GM19043 (cell line): Measurements from ENCODE around the gene ABCB8.
"Not testable (repeated sequence)": the region's sequence is repeated elsewhere in the genome, so short reads cannot be mapped to it uniquely, and the experiment has no call there.

ENCODE experiments used
- ATAC-seq: cut with Tn5 transposase; IDR thresholded peaks from one replicate; pipeline ENCODE4 v1.9.1; 2021; ENCODE audit warnings: low read depth; ENCODE audit not compliant: unreplicated experiment

The ABCB8 gene

DNA sequence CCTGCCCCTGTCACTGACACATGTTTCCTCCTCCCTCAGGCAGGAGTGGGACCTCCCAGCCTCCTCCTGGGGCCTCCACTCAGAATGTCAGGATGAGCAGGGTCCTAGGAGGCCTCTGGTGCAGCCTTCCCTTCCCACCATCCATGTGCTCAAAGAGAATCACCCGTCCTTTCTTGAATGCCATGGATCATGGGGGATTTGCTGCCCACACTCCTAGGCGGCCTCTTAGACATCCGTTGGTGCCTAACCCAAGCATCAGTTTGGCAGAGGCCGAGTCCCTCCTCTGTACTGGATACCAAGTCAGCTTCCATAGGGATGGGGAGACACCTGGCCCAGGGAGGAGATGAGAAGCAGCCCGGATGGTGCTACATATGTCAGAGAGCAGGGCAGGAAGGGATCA is 30.4 kb upstream of the ABCB8 start:
- no peak for ATAC-seq

GRCh38 chr7:150998341-150998740 is 29.9 kb upstream of the ABCB8 start:
- no peak for ATAC-seq

DNA sequence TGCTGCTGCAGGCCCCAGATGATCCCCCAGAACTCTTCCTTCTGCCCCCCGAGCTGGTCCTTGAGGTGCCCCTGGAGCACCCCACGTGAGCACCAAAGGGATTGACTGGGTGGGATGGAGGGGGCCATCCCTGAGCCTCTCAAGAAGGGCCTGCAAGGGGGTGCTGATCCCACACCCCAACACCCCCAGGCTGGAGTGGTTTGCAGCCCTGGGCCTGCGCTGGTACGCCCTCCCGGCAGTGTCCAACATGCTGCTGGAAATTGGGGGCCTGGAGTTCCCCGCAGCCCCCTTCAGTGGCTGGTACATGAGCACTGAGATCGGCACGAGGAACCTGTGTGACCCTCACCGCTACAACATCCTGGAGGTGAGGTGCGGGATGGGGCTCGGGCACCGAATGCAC is 29.2 kb upstream of the ABCB8 start:
- ATAC-seq = no peak

- ATAC-seq = no peak
Observed at GRCh38 chr7:150999497-151000230, 28.6 kb upstream of the ABCB8 start.

GRCh38 chr7:151000897-151001495 is 27.3 kb upstream of the ABCB8 start:
- no peak for ATAC-seq

DNA sequence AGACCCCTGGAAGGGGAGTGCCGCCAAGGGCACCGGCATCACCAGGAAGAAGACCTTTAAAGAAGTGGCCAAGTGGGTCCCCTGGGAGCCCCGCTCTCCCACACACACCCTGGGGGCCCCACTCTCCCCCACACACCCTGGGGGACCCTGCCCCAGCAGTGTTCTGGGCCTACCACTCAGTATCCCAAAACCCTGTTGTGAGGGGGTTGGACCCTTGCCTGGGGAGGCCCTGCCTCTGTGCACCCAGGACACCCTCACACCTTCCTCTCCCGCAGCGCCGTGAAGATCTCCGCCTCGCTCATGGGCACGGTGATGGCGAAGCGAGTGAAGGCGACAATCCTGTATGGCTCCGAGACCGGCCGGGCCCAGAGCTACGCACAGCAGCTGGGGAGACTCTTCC is 26.7 kb upstream of the ABCB8 start:
- no peak for ATAC-seq

DNA sequence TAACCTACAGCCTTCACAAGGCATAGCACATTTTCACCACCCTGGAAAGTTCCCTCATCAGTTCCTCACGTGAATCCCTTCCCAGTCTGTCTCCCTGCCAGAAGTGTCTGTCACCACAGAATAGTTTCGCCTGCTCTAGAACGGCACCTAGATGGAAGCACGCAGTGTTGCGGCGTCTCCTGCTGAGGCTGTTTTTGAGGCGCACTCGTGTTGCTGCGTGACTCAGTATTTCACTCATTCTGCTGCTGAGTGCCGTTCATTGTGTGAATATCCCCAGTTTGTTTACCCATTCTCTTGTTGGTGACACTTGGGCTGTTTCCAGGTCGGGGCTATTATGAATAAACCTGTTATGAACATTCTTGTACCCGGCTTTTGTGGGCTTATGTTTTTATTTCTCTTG is 24.7 kb upstream of the ABCB8 start:
- ATAC-seq = no peak

GRCh38 chr7:151005566-151005965 is 22.7 kb upstream of the ABCB8 start:
- ATAC-seq = no peak

DNA sequence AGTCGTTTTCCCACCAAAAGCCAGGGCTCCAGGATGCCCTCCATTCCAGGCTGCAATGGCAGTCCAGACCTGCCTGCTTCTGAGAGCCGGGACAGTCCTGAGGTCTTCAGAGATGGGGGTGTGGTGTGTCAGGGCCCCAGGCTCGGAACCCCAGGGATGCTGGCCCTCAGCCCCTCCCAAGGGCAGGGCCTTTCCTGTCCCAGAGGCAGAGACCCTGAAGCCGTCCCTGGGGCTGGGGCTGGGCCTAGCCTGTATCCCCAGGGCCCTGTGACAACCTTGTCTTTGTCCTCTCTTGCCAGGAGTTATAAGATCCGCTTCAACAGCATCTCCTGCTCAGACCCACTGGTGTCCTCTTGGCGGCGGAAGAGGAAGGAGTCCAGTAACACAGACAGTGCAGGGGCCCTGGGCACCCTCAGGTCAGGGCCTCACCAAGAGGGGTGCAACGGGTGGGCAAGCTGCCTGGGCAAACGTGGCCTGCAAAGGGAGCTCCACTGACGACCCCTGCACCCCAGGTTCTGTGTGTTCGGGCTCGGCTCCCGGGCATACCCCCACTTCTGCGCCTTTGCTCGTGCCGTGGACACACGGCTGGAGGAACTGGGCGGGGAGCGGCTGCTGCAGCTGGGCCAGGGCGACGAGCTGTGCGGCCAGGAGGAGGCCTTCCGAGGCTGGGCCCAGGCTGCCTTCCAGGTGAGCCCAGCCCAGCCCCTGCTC is 21.5 kb upstream of the ABCB8 start:
- no peak for ATAC-seq

DNA sequence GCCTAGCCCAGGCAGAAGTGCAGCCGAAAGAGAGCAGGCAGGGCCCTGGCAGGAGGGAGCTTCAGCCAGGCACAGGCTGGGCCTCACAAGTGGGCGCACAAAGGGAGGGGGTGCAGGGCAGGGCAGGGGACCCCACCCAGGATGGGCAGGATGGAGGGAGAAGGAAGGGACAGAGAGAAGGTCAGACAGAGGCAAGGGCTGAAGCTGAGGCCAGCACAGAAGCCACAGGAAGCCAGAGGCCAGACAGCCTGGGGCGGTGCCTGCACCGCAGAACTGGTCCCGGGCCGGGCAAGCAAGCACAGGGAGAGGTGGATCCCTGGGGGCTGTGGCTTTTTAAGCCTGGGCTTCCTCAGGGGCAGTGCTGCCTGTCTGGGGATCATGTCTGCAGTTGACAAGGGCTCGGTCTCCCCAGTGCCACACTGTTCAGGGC is 20.8 kb upstream of the ABCB8 start:
- ATAC-seq = no peak

- ATAC-seq = no peak
Observed at GRCh38 chr7:151008143-151008510, 20.1 kb upstream of the ABCB8 start.

DNA sequence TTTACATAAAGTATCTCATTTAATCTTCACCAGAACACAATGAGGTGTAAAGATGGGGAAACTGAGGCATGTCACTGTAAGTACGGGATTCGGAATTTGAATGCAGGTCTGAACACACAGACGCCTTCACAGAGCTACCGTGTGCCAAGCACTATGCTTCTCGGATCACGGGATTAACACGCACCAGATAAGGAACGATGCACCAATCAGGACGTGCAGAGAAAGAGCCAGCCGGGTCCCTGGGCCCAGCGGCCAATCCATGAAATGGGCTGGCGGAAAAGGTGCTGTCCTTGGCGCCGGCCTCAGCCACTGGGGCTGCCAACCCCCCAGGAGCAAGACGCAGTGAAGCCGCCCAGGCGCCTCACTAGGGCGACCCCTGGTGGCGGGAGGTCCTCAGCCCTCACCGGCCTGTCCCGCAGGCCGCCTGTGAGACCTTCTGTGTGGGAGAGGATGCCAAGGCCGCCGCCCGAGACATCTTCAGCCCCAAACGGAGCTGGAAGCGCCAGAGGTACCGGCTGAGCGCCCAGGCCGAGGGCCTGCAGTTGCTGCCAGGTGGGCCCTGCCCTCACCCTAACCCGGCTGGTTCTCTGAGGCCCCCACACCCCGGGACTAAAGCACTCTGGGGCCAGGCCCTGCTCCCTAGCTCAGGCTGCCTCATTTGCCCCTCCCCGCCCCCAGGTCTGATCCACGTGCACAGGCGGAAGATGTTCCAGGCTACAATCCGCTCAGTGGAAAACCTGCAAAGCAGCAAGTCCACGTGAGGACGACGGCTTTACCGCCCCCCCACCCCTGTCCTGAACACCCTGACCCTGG is 19.5 kb upstream of the ABCB8 start:
- peak; percentile 90 for ATAC-seq

DNA sequence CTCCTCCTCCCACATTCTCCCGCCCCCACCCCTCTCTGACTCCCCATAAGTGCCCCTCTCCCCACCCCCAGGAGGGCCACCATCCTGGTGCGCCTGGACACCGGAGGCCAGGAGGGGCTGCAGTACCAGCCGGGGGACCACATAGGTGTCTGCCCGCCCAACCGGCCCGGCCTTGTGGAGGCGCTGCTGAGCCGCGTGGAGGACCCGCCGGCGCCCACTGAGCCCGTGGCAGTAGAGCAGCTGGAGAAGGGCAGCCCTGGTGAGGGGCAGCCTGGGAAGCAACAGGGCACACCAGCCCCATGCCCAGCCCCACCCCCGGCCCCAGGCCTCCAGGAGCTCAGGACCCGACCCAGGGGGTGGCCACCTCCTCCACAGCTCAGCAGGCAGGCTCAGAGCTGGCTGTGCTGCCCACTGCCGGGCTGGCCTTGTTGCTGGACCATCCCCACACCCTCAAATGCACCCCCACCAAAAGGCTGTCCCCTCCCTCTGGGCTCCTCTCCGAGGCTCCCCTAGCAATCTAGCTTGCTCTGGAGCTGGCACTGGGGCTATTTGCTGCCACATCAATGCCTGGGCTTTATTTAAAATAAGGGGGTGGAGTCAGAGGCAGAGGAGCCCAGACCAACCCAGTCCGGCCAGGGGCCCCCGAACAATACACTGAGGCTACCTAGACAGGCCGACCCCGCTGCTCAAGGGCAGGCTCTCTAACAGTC is 18.8 kb upstream of the ABCB8 start:
- ATAC-seq = no peak

GRCh38 chr7:151010037-151010306 is 18.3 kb upstream of the ABCB8 start:
- ATAC-seq = no peak

DNA sequence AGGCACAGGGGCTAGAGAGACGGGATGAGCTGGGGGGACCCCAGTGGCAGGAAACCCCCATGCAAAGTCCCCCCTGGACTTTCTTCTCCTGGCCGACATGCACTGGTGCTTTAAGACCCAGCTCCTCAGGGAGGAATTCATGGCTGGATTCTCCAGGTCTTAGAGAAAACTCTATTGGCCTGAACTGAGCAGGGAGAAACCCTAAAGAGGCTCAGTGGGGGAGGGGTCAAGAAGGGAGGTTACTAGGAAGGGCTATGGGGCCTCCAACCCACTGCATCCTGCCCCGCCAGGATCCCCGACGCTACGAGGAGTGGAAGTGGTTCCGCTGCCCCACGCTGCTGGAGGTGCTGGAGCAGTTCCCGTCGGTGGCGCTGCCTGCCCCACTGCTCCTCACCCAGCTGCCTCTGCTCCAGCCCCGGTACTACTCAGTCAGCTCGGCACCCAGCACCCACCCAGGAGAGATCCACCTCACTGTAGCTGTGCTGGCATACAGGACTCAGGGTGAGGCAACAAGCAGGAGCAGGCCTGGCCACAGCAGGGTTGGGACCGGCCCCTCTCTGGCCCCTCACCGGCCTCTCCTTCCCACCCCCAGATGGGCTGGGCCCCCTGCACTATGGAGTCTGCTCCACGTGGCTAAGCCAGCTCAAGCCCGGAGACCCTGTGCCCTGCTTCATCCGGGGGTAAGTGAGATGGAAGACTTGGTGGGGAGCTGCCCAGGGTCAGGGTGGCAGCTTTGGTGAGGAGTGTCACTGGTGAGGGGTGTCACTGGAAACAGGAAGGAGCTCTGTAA is 17.7 kb upstream of the ABCB8 start:
- ATAC-seq = no peak

DNA sequence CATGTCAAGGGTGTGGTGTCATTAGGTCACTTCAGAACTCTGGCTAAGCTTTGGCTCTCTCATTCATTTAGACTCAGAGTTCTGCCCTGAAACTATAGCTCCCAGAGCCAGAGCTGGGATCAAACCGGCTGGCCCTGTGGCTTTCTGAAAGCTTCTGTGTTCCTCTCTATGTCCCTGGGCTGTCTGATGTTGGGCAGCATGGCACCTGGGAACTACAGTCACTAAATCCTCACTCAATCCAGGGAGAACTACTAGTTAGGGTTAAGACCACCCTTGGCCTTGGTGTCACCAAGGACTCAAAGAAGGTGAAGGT is 17.2 kb upstream of the ABCB8 start:
- no peak for ATAC-seq

DNA sequence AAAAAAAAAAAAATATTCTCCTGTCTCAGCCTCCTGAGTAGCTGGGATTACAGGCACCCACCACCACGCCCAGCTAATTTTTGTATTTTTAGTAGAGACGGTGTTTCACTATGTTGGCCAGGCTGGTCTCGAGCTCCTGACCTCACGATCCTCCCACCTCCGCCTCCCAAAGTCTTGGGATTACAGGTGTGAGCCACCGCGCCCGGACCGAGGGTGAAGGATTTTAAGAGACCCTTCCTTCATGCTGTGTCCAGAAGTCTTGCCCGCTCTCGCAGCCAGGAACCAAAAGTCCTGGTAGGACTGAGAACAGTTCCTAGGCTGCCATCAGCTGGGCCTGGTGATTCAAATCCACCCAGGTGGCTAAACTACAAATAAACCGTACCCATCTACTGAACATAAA is 16.6 kb upstream of the ABCB8 start:
- ATAC-seq = not testable (repeated sequence)

GRCh38 chr7:151012031-151012692 is 16.1 kb upstream of the ABCB8 start:
- no peak for ATAC-seq

- no peak for ATAC-seq
Observed at GRCh38 chr7:151012911-151013347, 15.3 kb upstream of the ABCB8 start.

- no peak for ATAC-seq
Observed at GRCh38 chr7:151013356-151013732, 14.9 kb upstream of the ABCB8 start.
